HT1080 (cell line): ENCODE measurements around the gene FARS2. TPM values are rescaled to one million over a fixed set of nuclear protein-coding genes. Genes with fewer than 3 reads are reported as not detected.

Source experiments
- DNase-seq: peaks from one replicate; pipeline ENCODE4 v3.0.0-alpha.2; 2015; ENCODE audit warnings: low read depth
- total RNA-seq: library from RNA; depleted of rRNA; stranded (reverse); fragments of >200 nt; shearing (Covaris generic); gene quantifications from 2 replicates; pipeline ENCODE4 v1.2.3, GENCODE V29; 2014

FARS2 gene
- total RNA-seq, 1 experiment from 2014 or later: 19.2 TPM

- DNase-seq: no peak
Measured at GRCh38 chr6:5749016-5749650, 487.8 kb downstream of the FARS2 start.

GRCh38 chr6:5749651-5750215, 488.4 kb downstream of the FARS2 start:
- no peak for DNase-seq

GRCh38 chr6:5751525-5752390, 490.4 kb downstream of the FARS2 start:
- no peak for DNase-seq

GRCh38 chr6:5752391-5752680, 491.0 kb downstream of the FARS2 start:
- peak; percentile 66 for DNase-seq

GRCh38 chr6:5753209-5753608, 491.9 kb downstream of the FARS2 start:
- DNase-seq: no peak

- DNase-seq: no peak
Measured at GRCh38 chr6:5754904-5755303, 493.6 kb downstream of the FARS2 start.

- DNase-seq: no peak
Measured at GRCh38 chr6:5759571-5759970, 498.3 kb downstream of the FARS2 start.

GRCh38 chr6:5761370-5761769, 500.1 kb downstream of the FARS2 start:
- DNase-seq: no peak

- DNase-seq: no peak
Measured at GRCh38 chr6:5762561-5762968, 501.3 kb downstream of the FARS2 start.

GRCh38 chr6:5763407-5763806, 502.1 kb downstream of the FARS2 start:
- DNase-seq: peak; percentile 49

GRCh38 chr6:5763871-5764270, 502.6 kb downstream of the FARS2 start:
- no peak for DNase-seq

- DNase-seq: no peak
Measured at GRCh38 chr6:5764401-5764955, 503.2 kb downstream of the FARS2 start.

GRCh38 chr6:5765141-5765760, 503.9 kb downstream of the FARS2 start:
- DNase-seq: no peak

GRCh38 chr6:5766260-5766659, 504.9 kb downstream of the FARS2 start:
- DNase-seq: no peak

GRCh38 chr6:5767471-5767870, 506.2 kb downstream of the FARS2 start:
- no peak for DNase-seq

- DNase-seq: no peak
Measured at GRCh38 chr6:5771211-5771610, 509.9 kb downstream of the FARS2 start.

GRCh38 chr6:5771759-5772390, 510.6 kb downstream of the FARS2 start:
- no peak for DNase-seq

GRCh38 chr6:5772408-5773120, 511.3 kb downstream of the FARS2 start:
- no peak for DNase-seq

GRCh38 chr6:5776104-5776503, 514.8 kb downstream of the FARS2 start:
- no peak for DNase-seq

GRCh38 chr6:5776706-5777390, 515.5 kb downstream of the FARS2 start:
- no peak for DNase-seq
